ENCODE results near the gene MYO10.

- TF ChIP-seq, protein P1, sequence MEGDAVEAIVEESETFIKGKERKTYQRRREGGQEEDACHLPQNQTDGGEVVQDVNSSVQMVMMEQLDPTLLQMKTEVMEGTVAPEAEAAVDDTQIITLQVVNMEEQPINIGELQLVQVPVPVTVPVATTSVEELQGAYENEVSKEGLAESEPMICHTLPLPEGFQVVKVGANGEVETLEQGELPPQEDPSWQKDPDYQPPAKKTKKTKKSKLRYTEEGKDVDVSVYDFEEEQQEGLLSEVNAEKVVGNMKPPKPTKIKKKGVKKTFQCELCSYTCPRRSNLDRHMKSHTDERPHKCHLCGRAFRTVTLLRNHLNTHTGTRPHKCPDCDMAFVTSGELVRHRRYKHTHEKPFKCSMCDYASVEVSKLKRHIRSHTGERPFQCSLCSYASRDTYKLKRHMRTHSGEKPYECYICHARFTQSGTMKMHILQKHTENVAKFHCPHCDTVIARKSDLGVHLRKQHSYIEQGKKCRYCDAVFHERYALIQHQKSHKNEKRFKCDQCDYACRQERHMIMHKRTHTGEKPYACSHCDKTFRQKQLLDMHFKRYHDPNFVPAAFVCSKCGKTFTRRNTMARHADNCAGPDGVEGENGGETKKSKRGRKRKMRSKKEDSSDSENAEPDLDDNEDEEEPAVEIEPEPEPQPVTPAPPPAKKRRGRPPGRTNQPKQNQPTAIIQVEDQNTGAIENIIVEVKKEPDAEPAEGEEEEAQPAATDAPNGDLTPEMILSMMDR (IDR thresholded peaks at IDR 0.05; ENCODE audit: control extremely low read depth in 1 of 3, insufficient read depth in 1 of 3, low read depth in 1 of 3, low read length in 3 of 3): no peak
- no peak for TF ChIP-seq POLR2AphosphoS5 (IDR thresholded peaks at IDR 0.05; ENCODE audit: low read depth, low read length)
- no peak for TF ChIP-seq EP300 (IDR thresholded peaks at IDR 0.05; ENCODE audit: borderline replicate concordance in 1 of 2, low read depth in 2 of 2, low read length in 2 of 2)
- TF ChIP-seq POLR2A (IDR thresholded peaks at IDR 0.05; ENCODE audit: control extremely low read depth in 1 of 2, low read depth in 2 of 2, low read length in 2 of 2): no peak
- no peak for TF ChIP-seq ATF3 (IDR thresholded peaks at IDR 0.05; ENCODE audit: insufficient read depth, low read depth, low read length)
- TF ChIP-seq TAF1 (IDR thresholded peaks at IDR 0.05; ENCODE audit: low read depth, low read length): no peak
- no peak for TF ChIP-seq EZH2 (IDR thresholded peaks at IDR 0.05; ENCODE audit: low read depth, low read length, severe bottlenecking)
- no peak for TF ChIP-seq ZNF274 (IDR thresholded peaks at IDR 0.05; ENCODE audit: borderline replicate concordance, extremely low read depth, low read length)
- no peak for TF ChIP-seq CHD2 (IDR thresholded peaks at IDR 0.05; ENCODE audit: low read length)
- no peak for TF ChIP-seq SIN3A (conservative IDR thresholded peaks at IDR 0.05 in 1 of 2, IDR thresholded peaks at IDR 0.05 in 1 of 2; ENCODE audit: low read depth in 1 of 2, low read length in 2 of 2)
Measured at GRCh38 chr5:16983022-16983639, 47.0 kb upstream of the MYO10 start.
